Gastrocnemius medialis (tissue), 4 donors: ENCODE data around the gene PARP1. TPM values are rescaled to one million over a fixed set of nuclear protein-coding genes. Genes with fewer than 3 reads are reported as not detected.
"Not testable (repeated sequence)": the region's sequence is repeated elsewhere in the genome, so short reads cannot be mapped to it uniquely, and the experiment has no call there.

ENCODE experiments used
- ATAC-seq, 2 donors: fragments of 150-250 bp; one replicate each; pipeline ENCODE4 v1.9.1; 2016
- DNase-seq, 2 donors: peaks; one replicate each; pipeline ENCODE4 v3.0.0-alpha.2; 2019
- H3K27ac ChIP-seq, 4 donors: fragments of 200-600 bp; sonication (generic); 1 replicate in 1 of 4; 2 replicates in 3 of 4; pipeline ENCODE4 v1.5.1; 2016 to 2018; ENCODE audit warnings: mild to moderate bottlenecking in 2 of 4, moderate library complexity in 1 of 4
- H3K27me3 ChIP-seq, 3 donors: fragments of 200-600 bp; sonication (generic) in 2 of 3; 1 replicate in 1 of 3; 2 replicates in 2 of 3; pipeline versions ENCODE4 v1.5.1 to v1.6.0; 2016 to 2019; ENCODE audit warnings: mild to moderate bottlenecking in 1 of 3, moderate library complexity in 1 of 3
- H3K36me3 ChIP-seq, 2 donors: fragments of 200-600 bp; sonication (generic) in 1 of 2; one replicate each; pipeline ENCODE4 v1.5.1; 2017 to 2018
- H3K4me1 ChIP-seq, 2 donors: fragments of 200-600 bp; sonication (generic) in 1 of 2; one replicate each; pipeline ENCODE4 v1.5.1; 2016 to 2017; ENCODE audit warnings: mild to moderate bottlenecking in 2 of 2
- H3K4me3 ChIP-seq, 4 donors: fragments of 200-600 bp; sonication (generic) in 3 of 4; 1 replicate in 1 of 4; 2 replicates in 3 of 4; pipeline ENCODE4 v1.5.1; 2016 to 2019; ENCODE audit warnings: mild to moderate bottlenecking in 2 of 4
- H3K9me3 ChIP-seq, 3 donors: fragments of 200-600 bp; sonication (generic) in 2 of 3; 1 replicate in 1 of 3; 2 replicates in 2 of 3; pipeline ENCODE4 v1.5.1; 2016 to 2019
- CTCF ChIP-seq, 5 experiments: fragments of 450-650 bp in 3 of 5; fragments of 200-600 bp in 2 of 5; sonication (generic) in 2 of 5; IDR thresholded peaks in 4 of 5; conservative IDR thresholded peaks in 1 of 5; 1 replicate in 4 of 5; 2 replicates in 1 of 5; pipeline ENCODE4 v1.5.1; 2016 to 2019; ENCODE audit warnings: antibody characterized with exemption in 5 of 5, mild to moderate bottlenecking in 3 of 5, moderate library complexity in 3 of 5
- POLR2A ChIP-seq, 2 donors: fragments of 450-650 bp; IDR thresholded peaks; one replicate each; pipeline ENCODE4 v1.6.1; 2017; ENCODE audit warnings: antibody characterized with exemption in 2 of 2, mild to moderate bottlenecking in 2 of 2, moderate library complexity in 2 of 2
- in situ Hi-C, 4 donors: fragments of 200-750 bp; cut with MboI; loops; one replicate each; pipeline versions ENCODE4 v1.15.0 to v1.8.0; 2017; ENCODE audit warnings: low sequenced_read_pairs in 4 of 4
- intact Hi-C: fragments of 100-400 bp; cut with DNase I; formaldehyde crosslinking; loops from one replicate; pipeline ENCODE4 v1.15.1; 2023; ENCODE audit warnings: low total_unique reads
- total RNA-seq, 4 donors: library from RNA; depleted of rRNA; stranded (reverse); fragments of >200 nt; gene quantifications; one replicate each; pipeline versions ENCODE4 v1.1.0 to v1.2.3, GENCODE V29; 2016

PARP1 gene
- total RNA-seq, 4 donors from 2014 or later = 63.8 to 117 (median 99.7) TPM

- H3K27ac ChIP-seq = no peak overlapping the region
- intact Hi-C loops = no loop called here
- in situ Hi-C loops = no loop called here
Observed at GRCh38 chr1:226349081-226349480, 58.8 kb downstream of the PARP1 start.

GRCh38 chr1:226344441-226345259 is 63.2 kb downstream of the PARP1 start:
- intact Hi-C loops (no loop called here), in situ Hi-C loops (no loop called here)
- TF ChIP-seq POLR2A (IDR thresholded peaks at IDR 0.05) = no peak
- TF ChIP-seq CTCF (IDR thresholded peaks at IDR 0.05 in 4 of 5, conservative IDR thresholded peaks at IDR 0.05 in 1 of 5) = no peak
- H3K4me3 ChIP-seq = no peak overlapping the region
- no peaks in the 10 kb centered on the region for H3K36me3 ChIP-seq
- no peak for DNase-seq
- ATAC-seq = no peak
- no peak overlapping the region for H3K27ac ChIP-seq
- H3K4me1 ChIP-seq = no peaks in the 10 kb centered on the region
- H3K27me3 ChIP-seq = no peaks in the 10 kb centered on the region
- H3K9me3 ChIP-seq = no peaks in the 10 kb centered on the region

More at GRCh38 chr1:226349081-226349480, 58.8 kb downstream of the PARP1 start:
- H3K36me3 ChIP-seq = no peaks in the 10 kb centered on the region
- no peak overlapping the region for H3K4me3 ChIP-seq
- H3K27me3 ChIP-seq = no peaks in the 10 kb centered on the region
- ATAC-seq = no peak
- no peaks in the 10 kb centered on the region for H3K9me3 ChIP-seq
- DNase-seq = no peak
- no peaks in the 10 kb centered on the region for H3K4me1 ChIP-seq
- TF ChIP-seq POLR2A (IDR thresholded peaks at IDR 0.05) (no peak), CTCF (IDR thresholded peaks at IDR 0.05 in 4 of 5, conservative IDR thresholded peaks at IDR 0.05 in 1 of 5) (no peak)

- DNase-seq (no peak), ATAC-seq (no peak)
- no peak overlapping the region for H3K4me3 ChIP-seq
- intact Hi-C loops = no loop called here
- H3K4me1 ChIP-seq = no peaks in the 10 kb centered on the region
- no peak overlapping the region for H3K27ac ChIP-seq
- no peaks in the 10 kb centered on the region for H3K36me3 ChIP-seq
- in situ Hi-C loops = no loop called here
- no peaks in the 10 kb centered on the region for H3K27me3 ChIP-seq
- TF ChIP-seq POLR2A (IDR thresholded peaks at IDR 0.05) (no peak), CTCF (IDR thresholded peaks at IDR 0.05 in 4 of 5, conservative IDR thresholded peaks at IDR 0.05 in 1 of 5) (no peak)
- no peaks in the 10 kb centered on the region for H3K9me3 ChIP-seq
Observed at GRCh38 chr1:226342656-226343055, 65.2 kb downstream of the PARP1 start.

GRCh38 chr1:226340111-226340510 is 67.8 kb downstream of the PARP1 start:
- intact Hi-C loops, H3K27me3 ChIP-seq, in situ Hi-C loops, ATAC-seq, H3K4me1 ChIP-seq, H3K36me3 ChIP-seq, DNase-seq, H3K9me3 ChIP-seq, H3K4me3 ChIP-seq, H3K27ac ChIP-seq: not testable (repeated sequence)

- DNase-seq = no peak
- Histone ChIP-seq H3K27me3 (no peaks in the 10 kb centered on the region), H3K27ac (no peak overlapping the region), H3K4me1 (no peaks in the 10 kb centered on the region), H3K9me3 (no peaks in the 10 kb centered on the region), H3K4me3 (no peak overlapping the region), H3K36me3 (no peaks in the 10 kb centered on the region)
- ATAC-seq = no peak
- TF ChIP-seq CTCF (IDR thresholded peaks at IDR 0.05 in 4 of 5, conservative IDR thresholded peaks at IDR 0.05 in 1 of 5) (no peak), POLR2A (IDR thresholded peaks at IDR 0.05) (no peak)
- in situ Hi-C loops (no loop called here), intact Hi-C loops (no loop called here)
Observed at GRCh38 chr1:226337276-226337875, 70.5 kb downstream of the PARP1 start.
